GM23338 (cell line): Measurements from ENCODE around the gene DLG2. TPM values are rescaled to one million over a fixed set of nuclear protein-coding genes. Genes with fewer than 3 reads are reported as not detected.

Source experiments
- ATAC-seq: fragments of 200-7000 bp; cut with Tn5 transposase; 3 replicates; pipeline ENCODE4 v1.9.1; 2020
- DNase-seq: peaks from one replicate; pipeline ENCODE4 v3.0.0-alpha.2; 2015; ENCODE audit warnings: low spot score
- H2AFZ ChIP-seq: fragments of 200-600 bp; sonication (generic); 2 replicates; pipeline ENCODE4 v1.8.0; 2016; ENCODE audit warnings: antibody characterized with exemption, mild to moderate bottlenecking, moderate library complexity
- H3F3A ChIP-seq: fragments of 200-600 bp; sonication (generic); replicated peaks from 2 replicates; pipeline ENCODE4 v1.8.0; 2017; ENCODE audit warnings: antibody characterized with exemption, mixed run types, low read depth
- H3K27ac ChIP-seq: fragments of 200-600 bp; sonication (generic); 2 replicates; pipeline ENCODE4 v1.6.1; 2016; ENCODE audit warnings: low read depth
- H3K27me3 ChIP-seq: fragments of 200-600 bp; sonication (generic); 2 replicates; pipeline ENCODE4 v1.8.0; 2016; ENCODE audit warnings: mild to moderate bottlenecking, mixed run types, moderate library complexity; ENCODE audit not compliant: insufficient read depth
- H3K36me3 ChIP-seq: fragments of 200-600 bp; sonication (generic); 2 replicates; pipeline ENCODE4 v1.8.0; 2016; ENCODE audit warnings: mild to moderate bottlenecking; ENCODE audit not compliant: insufficient read depth
- H3K4me1 ChIP-seq: fragments of 200-600 bp; sonication (generic); 2 replicates; pipeline ENCODE4 v1.8.0; 2016; ENCODE audit warnings: mild to moderate bottlenecking, moderate library complexity; ENCODE audit not compliant: insufficient read depth
- H3K4me2 ChIP-seq: fragments of 200-600 bp; sonication (generic); 2 replicates; pipeline ENCODE4 v1.7.1; 2017; ENCODE audit warnings: mixed run types
- H3K4me3 ChIP-seq: fragments of 200-600 bp; sonication (generic); 2 replicates; pipeline ENCODE4 v1.6.1; 2016; ENCODE audit warnings: mixed run types
- H3K79me2 ChIP-seq: fragments of 200-600 bp; sonication (generic); replicated peaks from 2 replicates; pipeline ENCODE4 v1.8.0; 2017; ENCODE audit warnings: mild to moderate bottlenecking; ENCODE audit not compliant: insufficient read depth
- H3K9me2 ChIP-seq: fragments of 200-600 bp; sonication (generic); 2 replicates; pipeline ENCODE4 v1.8.0; 2017; ENCODE audit not compliant: insufficient read depth
- H4K20me1 ChIP-seq: fragments of 200-600 bp; sonication (generic); replicated peaks from 2 replicates; pipeline ENCODE4 v1.8.0; 2017; ENCODE audit warnings: mild to moderate bottlenecking; ENCODE audit not compliant: insufficient read depth
- H3K27ac Mint-ChIP-seq: 2 replicates; pipeline ENCODE4 v1.8.0; 2020; ENCODE audit warnings: inconsistent platforms, mild to moderate bottlenecking, moderate library complexity, mixed read lengths
- H3K27me3 Mint-ChIP-seq: 3 replicates; pipeline ENCODE4 v1.8.0; 2022; ENCODE audit warnings: low read depth, mild to moderate bottlenecking, moderate library complexity, mixed read lengths, inconsistent platforms; ENCODE audit not compliant: insufficient read depth, poor library complexity
- H3K36me3 Mint-ChIP-seq: 3 replicates; pipeline ENCODE4 v1.8.0; 2021; ENCODE audit warnings: low read depth, mild to moderate bottlenecking, inconsistent platforms, moderate library complexity, mixed read lengths
- H3K4me1 Mint-ChIP-seq: 3 replicates; pipeline ENCODE4 v1.8.0; 2020; ENCODE audit warnings: mild to moderate bottlenecking, inconsistent platforms, mixed read lengths
- H3K4me3 Mint-ChIP-seq: 3 replicates; pipeline ENCODE4 v1.8.0; 2021; ENCODE audit warnings: moderate library complexity, mild to moderate bottlenecking, inconsistent platforms, mixed read lengths
- H3K9me3 Mint-ChIP-seq: 3 replicates; pipeline ENCODE4 v1.8.0; 2020; ENCODE audit warnings: moderate library complexity, mild to moderate bottlenecking, inconsistent platforms, mixed read lengths
- CREB1 ChIP-seq: fragments of 250-450 bp; sonication (Bioruptor Pico); IDR thresholded peaks from 2 replicates; pipeline ENCODE4 v1.5.0; 2020; ENCODE audit warnings: low read depth, mild to moderate bottlenecking, moderate library complexity
- EZH2phosphoT487 ChIP-seq: fragments of 200-600 bp; sonication (generic); IDR thresholded peaks from one replicate; pipeline ENCODE4 v1.8.1; 2018; ENCODE audit warnings: antibody characterized with exemption; ENCODE audit not compliant: unreplicated experiment
- JUNB ChIP-seq: IDR thresholded peaks from one replicate; pipeline ENCODE4 v1.6.1; 2016; ENCODE audit warnings: antibody characterized with exemption; ENCODE audit not compliant: unreplicated experiment
- POLR2AphosphoS5 ChIP-seq: IDR thresholded peaks from 2 replicates; pipeline ENCODE4 v1.6.1; 2016; ENCODE audit warnings: antibody characterized with exemption, low read depth
- STAT1 ChIP-seq: IDR thresholded peaks from one replicate; pipeline ENCODE4 v1.6.1; 2016; ENCODE audit warnings: antibody characterized with exemption; ENCODE audit not compliant: unreplicated experiment
- ZNF114 ChIP-seq: fragments of 250-450 bp; sonication (Bioruptor Pico); IDR thresholded peaks from 2 replicates; pipeline ENCODE4 v1.5.0; 2020; ENCODE audit warnings: mild to moderate bottlenecking, moderate library complexity
- ZNF331 ChIP-seq: fragments of 250-450 bp; sonication (Bioruptor Pico); IDR thresholded peaks from 2 replicates; pipeline ENCODE4 v1.5.0; 2020; ENCODE audit warnings: low read depth, mild to moderate bottlenecking, moderate library complexity
- polyA plus RNA-seq: library from polyadenylated mRNA; unstranded; fragments of >200 nt; fragmentation: Nextera tagmentation; extraction: Ambion mirVana; gene quantifications from 2 replicates; pipeline ENCODE4 v1.2.1, GENCODE V29; 2016
- total RNA-seq: library from RNA; depleted of rRNA; stranded (reverse); fragments of >200 nt; shearing (Covaris generic); gene quantifications from 2 replicates; pipeline ENCODE4 v1.2.3, GENCODE V29; 2014
- TF ChIP-seq, protein P1 (sequence below), 2 experiments: fragments of 200-600 bp in 1 of 2; sonication (generic) in 1 of 2; conservative IDR thresholded peaks; 2 replicates each; pipeline versions ENCODE4 v1.5.1 to v1.6.1; 2016 to 2017; ENCODE audit warnings: antibody characterized with exemption in 2 of 2, low read depth in 2 of 2, mild to moderate bottlenecking in 2 of 2, moderate library complexity in 1 of 2
- TF ChIP-seq, protein P2 (sequence below): IDR thresholded peaks from one replicate; pipeline ENCODE4 v1.6.1; 2018; ENCODE audit warnings: antibody characterized with exemption; ENCODE audit not compliant: unreplicated experiment
- TF ChIP-seq, protein P3 (sequence below): fragments of 250-450 bp; sonication (Bioruptor Pico); IDR thresholded peaks from 2 replicates; pipeline ENCODE4 v1.5.0; 2020; ENCODE audit warnings: mild to moderate bottlenecking, moderate library complexity

DLG2 gene
- total and polyA plus RNA-seq, 2 experiments from 2014 or later, result 19.8 to 21.5 TPM

DNA sequence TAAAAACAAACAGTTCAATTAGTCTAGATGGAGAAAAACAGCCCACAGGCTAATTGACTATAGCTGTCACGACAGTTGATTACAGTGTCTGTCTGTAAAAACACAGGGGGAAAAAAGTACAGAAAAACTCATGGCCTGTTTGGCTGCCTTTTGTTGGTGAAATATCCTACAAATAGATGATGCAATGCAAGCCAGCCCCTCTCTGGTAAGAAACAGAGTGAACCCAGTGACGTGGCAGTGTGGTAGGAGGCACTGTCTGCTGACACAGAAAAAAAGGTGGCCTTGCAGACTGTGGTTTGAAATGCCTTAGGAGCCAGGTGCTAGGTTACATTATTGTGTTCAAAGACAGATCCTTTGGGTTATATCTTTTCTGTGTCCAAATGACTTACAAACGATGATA, 1909.6 kb downstream of the DLG2 start:
- Histone ChIP-seq H2AFZ (no peak overlapping the region), H3K27me3 (no peaks in the 10 kb centered on the region), H3K4me2 (no peak overlapping the region), H3F3A (no peaks in the 10 kb centered on the region), H3K4me3 (no peak overlapping the region), H3K36me3 (no peaks in the 10 kb centered on the region), H3K4me1 (peaks cover 27% of the 10 kb centered on the region), H3K27ac (no peak overlapping the region), H4K20me1 (no peaks in the 10 kb centered on the region), H3K79me2 (peaks cover 3% of the 10 kb centered on the region), H3K9me2 (no peaks in the 10 kb centered on the region; the same call in 1 of the 2 replicates)
- H3K27me3 Mint-ChIP-seq, result peaks cover 3% of the 10 kb centered on the region
- ATAC-seq (no peak), DNase-seq (peak; percentile 26)
- H3K4me3 Mint-ChIP-seq, result no peak overlapping the region
- H3K27ac Mint-ChIP-seq, result peak overlapping the region; percentile 73; the same call in 1 of the 2 replicates
- 0 out of 3 replicates have a peak, but pooled peaks cover 3% of the 10 kb centered on the region for H3K36me3 Mint-ChIP-seq
- H3K9me3 Mint-ChIP-seq, result no peaks in the 10 kb centered on the region
- TF ChIP-seq, protein P1, sequence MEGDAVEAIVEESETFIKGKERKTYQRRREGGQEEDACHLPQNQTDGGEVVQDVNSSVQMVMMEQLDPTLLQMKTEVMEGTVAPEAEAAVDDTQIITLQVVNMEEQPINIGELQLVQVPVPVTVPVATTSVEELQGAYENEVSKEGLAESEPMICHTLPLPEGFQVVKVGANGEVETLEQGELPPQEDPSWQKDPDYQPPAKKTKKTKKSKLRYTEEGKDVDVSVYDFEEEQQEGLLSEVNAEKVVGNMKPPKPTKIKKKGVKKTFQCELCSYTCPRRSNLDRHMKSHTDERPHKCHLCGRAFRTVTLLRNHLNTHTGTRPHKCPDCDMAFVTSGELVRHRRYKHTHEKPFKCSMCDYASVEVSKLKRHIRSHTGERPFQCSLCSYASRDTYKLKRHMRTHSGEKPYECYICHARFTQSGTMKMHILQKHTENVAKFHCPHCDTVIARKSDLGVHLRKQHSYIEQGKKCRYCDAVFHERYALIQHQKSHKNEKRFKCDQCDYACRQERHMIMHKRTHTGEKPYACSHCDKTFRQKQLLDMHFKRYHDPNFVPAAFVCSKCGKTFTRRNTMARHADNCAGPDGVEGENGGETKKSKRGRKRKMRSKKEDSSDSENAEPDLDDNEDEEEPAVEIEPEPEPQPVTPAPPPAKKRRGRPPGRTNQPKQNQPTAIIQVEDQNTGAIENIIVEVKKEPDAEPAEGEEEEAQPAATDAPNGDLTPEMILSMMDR (conservative IDR thresholded peaks at IDR 0.05; ENCODE audit: low read depth in 2 of 2), result no peak
- TF ChIP-seq EZH2phosphoT487 (no peak), ZNF114 (CRISPR knock-in tag) (no peak), CREB1 (no peak), POLR2AphosphoS5 (no peak), ZNF331 (CRISPR knock-in tag) (no peak), STAT1 (no peak), JUNB (no peak)
- TF ChIP-seq, protein P2, sequence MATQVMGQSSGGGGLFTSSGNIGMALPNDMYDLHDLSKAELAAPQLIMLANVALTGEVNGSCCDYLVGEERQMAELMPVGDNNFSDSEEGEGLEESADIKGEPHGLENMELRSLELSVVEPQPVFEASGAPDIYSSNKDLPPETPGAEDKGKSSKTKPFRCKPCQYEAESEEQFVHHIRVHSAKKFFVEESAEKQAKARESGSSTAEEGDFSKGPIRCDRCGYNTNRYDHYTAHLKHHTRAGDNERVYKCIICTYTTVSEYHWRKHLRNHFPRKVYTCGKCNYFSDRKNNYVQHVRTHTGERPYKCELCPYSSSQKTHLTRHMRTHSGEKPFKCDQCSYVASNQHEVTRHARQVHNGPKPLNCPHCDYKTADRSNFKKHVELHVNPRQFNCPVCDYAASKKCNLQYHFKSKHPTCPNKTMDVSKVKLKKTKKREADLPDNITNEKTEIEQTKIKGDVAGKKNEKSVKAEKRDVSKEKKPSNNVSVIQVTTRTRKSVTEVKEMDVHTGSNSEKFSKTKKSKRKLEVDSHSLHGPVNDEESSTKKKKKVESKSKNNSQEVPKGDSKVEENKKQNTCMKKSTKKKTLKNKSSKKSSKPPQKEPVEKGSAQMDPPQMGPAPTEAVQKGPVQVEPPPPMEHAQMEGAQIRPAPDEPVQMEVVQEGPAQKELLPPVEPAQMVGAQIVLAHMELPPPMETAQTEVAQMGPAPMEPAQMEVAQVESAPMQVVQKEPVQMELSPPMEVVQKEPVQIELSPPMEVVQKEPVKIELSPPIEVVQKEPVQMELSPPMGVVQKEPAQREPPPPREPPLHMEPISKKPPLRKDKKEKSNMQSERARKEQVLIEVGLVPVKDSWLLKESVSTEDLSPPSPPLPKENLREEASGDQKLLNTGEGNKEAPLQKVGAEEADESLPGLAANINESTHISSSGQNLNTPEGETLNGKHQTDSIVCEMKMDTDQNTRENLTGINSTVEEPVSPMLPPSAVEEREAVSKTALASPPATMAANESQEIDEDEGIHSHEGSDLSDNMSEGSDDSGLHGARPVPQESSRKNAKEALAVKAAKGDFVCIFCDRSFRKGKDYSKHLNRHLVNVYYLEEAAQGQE, result no peak
- TF ChIP-seq, protein P3, sequence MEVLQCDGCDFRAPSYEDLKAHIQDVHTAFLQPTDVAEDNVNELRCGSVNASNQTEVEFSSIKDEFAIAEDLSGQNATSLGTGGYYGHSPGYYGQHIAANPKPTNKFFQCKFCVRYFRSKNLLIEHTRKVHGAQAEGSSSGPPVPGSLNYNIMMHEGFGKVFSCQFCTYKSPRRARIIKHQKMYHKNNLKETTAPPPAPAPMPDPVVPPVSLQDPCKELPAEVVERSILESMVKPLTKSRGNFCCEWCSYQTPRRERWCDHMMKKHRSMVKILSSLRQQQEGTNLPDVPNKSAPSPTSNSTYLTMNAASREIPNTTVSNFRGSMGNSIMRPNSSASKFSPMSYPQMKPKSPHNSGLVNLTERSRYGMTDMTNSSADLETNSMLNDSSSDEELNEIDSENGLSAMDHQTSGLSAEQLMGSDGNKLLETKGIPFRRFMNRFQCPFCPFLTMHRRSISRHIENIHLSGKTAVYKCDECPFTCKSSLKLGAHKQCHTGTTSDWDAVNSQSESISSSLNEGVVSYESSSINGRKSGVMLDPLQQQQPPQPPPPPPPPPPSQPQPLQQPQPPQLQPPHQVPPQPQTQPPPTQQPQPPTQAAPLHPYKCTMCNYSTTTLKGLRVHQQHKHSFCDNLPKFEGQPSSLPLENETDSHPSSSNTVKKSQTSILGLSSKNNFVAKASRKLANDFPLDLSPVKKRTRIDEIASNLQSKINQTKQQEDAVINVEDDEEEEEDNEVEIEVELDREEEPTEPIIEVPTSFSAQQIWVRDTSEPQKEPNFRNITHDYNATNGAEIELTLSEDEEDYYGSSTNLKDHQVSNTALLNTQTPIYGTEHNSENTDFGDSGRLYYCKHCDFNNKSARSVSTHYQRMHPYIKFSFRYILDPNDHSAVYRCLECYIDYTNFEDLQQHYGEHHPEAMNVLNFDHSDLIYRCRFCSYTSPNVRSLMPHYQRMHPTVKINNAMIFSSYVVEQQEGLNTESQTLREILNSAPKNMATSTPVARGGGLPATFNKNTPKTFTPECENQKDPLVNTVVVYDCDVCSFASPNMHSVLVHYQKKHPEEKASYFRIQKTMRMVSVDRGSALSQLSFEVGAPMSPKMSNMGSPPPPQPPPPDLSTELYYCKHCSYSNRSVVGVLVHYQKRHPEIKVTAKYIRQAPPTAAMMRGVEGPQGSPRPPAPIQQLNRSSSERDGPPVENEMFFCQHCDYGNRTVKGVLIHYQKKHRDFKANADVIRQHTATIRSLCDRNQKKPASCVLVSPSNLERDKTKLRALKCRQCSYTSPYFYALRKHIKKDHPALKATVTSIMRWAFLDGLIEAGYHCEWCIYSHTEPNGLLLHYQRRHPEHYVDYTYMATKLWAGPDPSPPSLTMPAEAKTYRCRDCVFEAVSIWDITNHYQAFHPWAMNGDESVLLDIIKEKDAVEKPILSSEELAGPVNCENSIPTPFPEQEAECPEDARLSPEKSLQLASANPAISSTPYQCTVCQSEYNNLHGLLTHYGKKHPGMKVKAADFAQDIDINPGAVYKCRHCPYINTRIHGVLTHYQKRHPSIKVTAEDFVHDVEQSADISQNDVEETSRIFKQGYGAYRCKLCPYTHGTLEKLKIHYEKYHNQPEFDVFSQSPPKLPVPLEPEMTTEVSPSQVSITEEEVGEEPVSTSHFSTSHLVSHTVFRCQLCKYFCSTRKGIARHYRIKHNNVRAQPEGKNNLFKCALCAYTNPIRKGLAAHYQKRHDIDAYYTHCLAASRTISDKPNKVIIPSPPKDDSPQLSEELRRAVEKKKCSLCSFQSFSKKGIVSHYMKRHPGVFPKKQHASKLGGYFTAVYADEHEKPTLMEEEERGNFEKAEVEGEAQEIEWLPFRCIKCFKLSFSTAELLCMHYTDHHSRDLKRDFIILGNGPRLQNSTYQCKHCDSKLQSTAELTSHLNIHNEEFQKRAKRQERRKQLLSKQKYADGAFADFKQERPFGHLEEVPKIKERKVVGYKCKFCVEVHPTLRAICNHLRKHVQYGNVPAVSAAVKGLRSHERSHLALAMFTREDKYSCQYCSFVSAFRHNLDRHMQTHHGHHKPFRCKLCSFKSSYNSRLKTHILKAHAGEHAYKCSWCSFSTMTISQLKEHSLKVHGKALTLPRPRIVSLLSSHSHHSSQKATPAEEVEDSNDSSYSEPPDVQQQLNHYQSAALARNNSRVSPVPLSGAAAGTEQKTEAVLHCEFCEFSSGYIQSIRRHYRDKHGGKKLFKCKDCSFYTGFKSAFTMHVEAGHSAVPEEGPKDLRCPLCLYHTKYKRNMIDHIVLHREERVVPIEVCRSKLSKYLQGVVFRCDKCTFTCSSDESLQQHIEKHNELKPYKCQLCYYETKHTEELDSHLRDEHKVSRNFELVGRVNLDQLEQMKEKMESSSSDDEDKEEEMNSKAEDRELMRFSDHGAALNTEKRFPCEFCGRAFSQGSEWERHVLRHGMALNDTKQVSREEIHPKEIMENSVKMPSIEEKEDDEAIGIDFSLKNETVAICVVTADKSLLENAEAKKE (CRISPR knock-in tag), result no peak
- peaks cover 36% of the 10 kb centered on the region for H3K4me1 Mint-ChIP-seq
